22Rv1 (cell line): ENCODE measurements around the gene C2CD3.

Experiments used
- CTCF ChIP-seq: fragments of 450-650 bp; IDR thresholded peaks from 2 replicates; pipeline ENCODE4 v1.5.1; 2017; ENCODE audit warnings: mild to moderate bottlenecking
- ZFX ChIP-seq: fragments of 450-650 bp; IDR thresholded peaks from 2 replicates; pipeline ENCODE4 v1.6.1; 2017; ENCODE audit warnings: antibody characterized with exemption, borderline replicate concordance

DNA sequence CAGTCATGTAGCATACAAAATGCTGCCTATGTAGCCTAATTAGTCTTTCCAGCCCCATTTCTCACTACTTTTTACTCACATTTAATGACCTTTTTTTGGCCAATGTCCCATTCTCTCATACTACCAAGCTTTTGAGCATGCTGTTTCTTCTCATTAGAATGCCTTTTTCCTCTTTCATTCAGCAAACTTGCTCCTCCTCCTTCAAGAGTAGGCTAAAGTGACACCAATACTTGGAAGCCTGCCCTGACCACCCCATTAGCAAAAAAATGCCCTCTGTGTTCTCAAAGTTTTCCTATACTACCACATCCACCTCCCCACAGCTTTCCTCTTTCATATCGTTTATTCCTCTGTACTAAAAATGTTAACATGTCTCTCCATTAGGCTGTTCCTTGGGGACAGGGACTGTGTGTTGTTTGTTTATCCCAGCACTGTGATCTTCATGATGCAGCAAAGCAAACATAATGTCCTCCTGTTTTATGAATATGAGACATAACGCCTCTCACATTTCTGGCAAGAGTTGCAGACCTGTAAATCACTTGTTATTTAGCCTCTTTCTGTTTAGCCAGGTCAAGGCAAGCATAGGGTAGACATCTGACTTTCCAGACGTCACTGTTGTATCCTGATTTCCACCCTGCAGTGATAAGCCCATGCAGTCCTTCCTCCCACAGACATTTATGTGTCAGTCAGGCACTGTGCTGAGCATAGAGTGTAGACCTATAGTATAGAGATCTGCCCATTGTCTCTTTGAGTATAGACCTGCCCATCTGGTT is 99.9 kb downstream of the C2CD3 start:
- TF ChIP-seq CTCF (no peak), ZFX (no peak)
